GM18511 (cell line): ENCODE measurements around the gene MRGPRF.
"Not testable (repeated sequence)": the region's sequence is repeated elsewhere in the genome, so short reads cannot be mapped to it uniquely, and the experiment has no call there.

Source experiments
- ATAC-seq: cut with Tn5 transposase; IDR thresholded peaks from one replicate; pipeline ENCODE4 v1.9.1; 2021; ENCODE audit warnings: mild to moderate bottlenecking, moderate library complexity; ENCODE audit not compliant: unreplicated experiment

MRGPRF gene

GRCh38 chr11:68992743-68993255 lies 20.2 kb downstream of the MRGPRF start:
- no peak for ATAC-seq

- ATAC-seq, result no peak
Measured at GRCh38 chr11:68990995-68991780, 21.9 kb downstream of the MRGPRF start.

GRCh38 chr11:68989936-68990606 lies 23.0 kb downstream of the MRGPRF start:
- ATAC-seq, result no peak

GRCh38 chr11:68988491-68988890 lies 24.6 kb downstream of the MRGPRF start:
- ATAC-seq, result no peak

- ATAC-seq, result no peak
Measured at GRCh38 chr11:68987211-68987610, 25.8 kb downstream of the MRGPRF start.

GRCh38 chr11:68983801-68984200 lies 29.2 kb downstream of the MRGPRF start:
- ATAC-seq, result no peak

- ATAC-seq, result no peak
Measured at GRCh38 chr11:68982134-68982533, 30.9 kb downstream of the MRGPRF start.

- no peak for ATAC-seq
Measured at GRCh38 chr11:68980776-68981065, 32.3 kb downstream of the MRGPRF start, which contains the start of gene MRGPRD. TSS of gene MRGPRD (minus strand) at chr11:68980986. CDS start at chr11:68980986, 0 bp downstream.

GRCh38 chr11:68979931-68980775 lies 32.9 kb downstream of the MRGPRF start:
- ATAC-seq, result no peak

GRCh38 chr11:68978931-68979594 lies 34.0 kb downstream of the MRGPRF start:
- no peak for ATAC-seq

GRCh38 chr11:68978626-68978930 lies 34.5 kb downstream of the MRGPRF start:
- no peak for ATAC-seq

GRCh38 chr11:68977781-68978625 lies 35.0 kb downstream of the MRGPRF start:
- ATAC-seq, result no peak

GRCh38 chr11:68976563-68976962 lies 36.5 kb downstream of the MRGPRF start:
- ATAC-seq, result no peak

GRCh38 chr11:68976095-68976494 lies 37.0 kb downstream of the MRGPRF start:
- no peak for ATAC-seq

GRCh38 chr11:68974421-68975194 lies 38.4 kb downstream of the MRGPRF start:
- ATAC-seq, result no peak

GRCh38 chr11:68973706-68974105 lies 39.3 kb downstream of the MRGPRF start:
- not testable (repeated sequence) for ATAC-seq

GRCh38 chr11:68973219-68973618 lies 39.8 kb downstream of the MRGPRF start:
- ATAC-seq, result no peak

- ATAC-seq, result no peak
Measured at GRCh38 chr11:68970921-68971636, 42.0 kb downstream of the MRGPRF start.

GRCh38 chr11:68969386-68969785 lies 43.7 kb downstream of the MRGPRF start:
- no peak for ATAC-seq
